Right atrium auricular region (tissue), 2 donors: ENCODE data around the gene KIF6. TPM values are rescaled to one million over a fixed set of nuclear protein-coding genes. Genes with fewer than 3 reads are reported as not detected.

ENCODE experiments used
- DNase-seq: peaks from one replicate; pipeline ENCODE4 v3.0.0-alpha.2; 2019; ENCODE audit warnings: low spot score
- H3K27ac ChIP-seq, 2 donors: fragments of 200-600 bp; sonication (generic); 1 replicate in 1 of 2; 2 replicates in 1 of 2; pipeline ENCODE4 v1.5.1; 2016 to 2019
- H3K27me3 ChIP-seq, 2 donors: fragments of 200-600 bp; sonication (generic); one replicate each; pipeline versions ENCODE4 v1.5.1 to v1.6.0; 2017 to 2019
- H3K36me3 ChIP-seq: fragments of 200-600 bp; sonication (generic); one replicate; pipeline ENCODE4 v1.5.1; 2016
- H3K4me1 ChIP-seq, 2 donors: fragments of 200-600 bp; sonication (generic); one replicate each; pipeline versions ENCODE4 v1.5.1 to v1.6.0; 2017 to 2019
- H3K4me3 ChIP-seq, 2 donors: fragments of 200-600 bp; sonication (generic); 1 replicate in 1 of 2; 2 replicates in 1 of 2; pipeline ENCODE4 v1.5.1; 2017 to 2019; ENCODE audit warnings: mild to moderate bottlenecking in 1 of 2, moderate library complexity in 1 of 2
- H3K9me3 ChIP-seq, 2 donors: fragments of 200-600 bp; sonication (generic); one replicate each; pipeline ENCODE4 v1.5.1; 2019
- total RNA-seq, 2 donors: library from RNA; depleted of rRNA; stranded (reverse); fragments of >200 nt; gene quantifications; one replicate each; pipeline ENCODE4 v1.1.0, GENCODE V29; 2016
- TF ChIP-seq, protein P1 (sequence below), 2 donors: fragments of 200-600 bp; sonication (generic); IDR thresholded peaks; one replicate each; pipeline ENCODE4 v1.5.1; 2019; ENCODE audit warnings: antibody characterized with exemption in 2 of 2

Gene KIF6
- total RNA-seq, 2 donors from 2014 or later = not detected

DNA sequence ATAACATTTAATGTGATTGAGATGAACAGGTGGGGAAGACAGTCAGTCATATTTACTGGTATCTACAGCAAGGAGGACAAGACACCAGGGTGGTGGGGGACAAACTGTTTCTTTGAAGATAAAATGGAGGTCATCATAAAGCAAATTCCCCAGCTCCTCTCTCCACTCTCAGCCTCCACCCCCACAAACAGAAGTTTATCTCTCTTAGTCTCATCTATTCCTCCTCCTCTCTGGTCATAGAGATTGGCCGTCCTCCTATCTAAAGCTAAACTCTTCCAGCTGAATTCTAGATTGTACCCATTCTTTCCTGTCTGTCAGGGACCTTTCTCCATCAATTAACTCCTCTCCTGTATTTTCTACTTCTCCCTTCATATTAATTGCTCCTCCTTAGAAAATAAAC is 71.1 kb downstream of the KIF6 start:
- Histone ChIP-seq H3K36me3 (no peaks in the 10 kb centered on the region), H3K27ac (no peak overlapping the region), H3K27me3 (no peaks in the 10 kb centered on the region), H3K9me3 (peaks cover 0 to 3% of the 10 kb centered on the region in 2 donors), H3K4me1 (no peaks in the 10 kb centered on the region), H3K4me3 (no peak overlapping the region)
- no peak for DNase-seq
- TF ChIP-seq, protein P1, sequence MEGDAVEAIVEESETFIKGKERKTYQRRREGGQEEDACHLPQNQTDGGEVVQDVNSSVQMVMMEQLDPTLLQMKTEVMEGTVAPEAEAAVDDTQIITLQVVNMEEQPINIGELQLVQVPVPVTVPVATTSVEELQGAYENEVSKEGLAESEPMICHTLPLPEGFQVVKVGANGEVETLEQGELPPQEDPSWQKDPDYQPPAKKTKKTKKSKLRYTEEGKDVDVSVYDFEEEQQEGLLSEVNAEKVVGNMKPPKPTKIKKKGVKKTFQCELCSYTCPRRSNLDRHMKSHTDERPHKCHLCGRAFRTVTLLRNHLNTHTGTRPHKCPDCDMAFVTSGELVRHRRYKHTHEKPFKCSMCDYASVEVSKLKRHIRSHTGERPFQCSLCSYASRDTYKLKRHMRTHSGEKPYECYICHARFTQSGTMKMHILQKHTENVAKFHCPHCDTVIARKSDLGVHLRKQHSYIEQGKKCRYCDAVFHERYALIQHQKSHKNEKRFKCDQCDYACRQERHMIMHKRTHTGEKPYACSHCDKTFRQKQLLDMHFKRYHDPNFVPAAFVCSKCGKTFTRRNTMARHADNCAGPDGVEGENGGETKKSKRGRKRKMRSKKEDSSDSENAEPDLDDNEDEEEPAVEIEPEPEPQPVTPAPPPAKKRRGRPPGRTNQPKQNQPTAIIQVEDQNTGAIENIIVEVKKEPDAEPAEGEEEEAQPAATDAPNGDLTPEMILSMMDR (IDR thresholded peaks at IDR 0.05) = no peak

DNA sequence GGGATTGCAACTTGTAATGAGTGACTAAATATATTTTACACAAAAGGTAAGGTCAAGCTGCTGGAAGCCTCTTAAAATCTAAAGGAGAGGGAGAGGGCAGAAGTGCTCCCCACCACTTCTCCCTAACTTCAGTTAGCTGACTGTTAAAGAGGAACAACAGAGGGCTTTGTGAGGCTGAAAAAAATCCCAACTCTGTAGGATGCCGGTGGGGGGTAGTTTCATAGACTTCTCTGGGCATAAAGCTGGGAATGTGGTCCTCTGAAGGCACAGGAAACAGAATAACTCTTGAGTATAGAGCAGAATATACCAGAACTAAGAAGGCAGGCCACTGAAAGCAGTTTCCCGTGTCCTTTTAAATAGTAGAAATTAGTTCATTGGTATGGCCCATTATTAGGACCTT is 71.6 kb downstream of the KIF6 start:
- TF ChIP-seq, protein P1 (IDR thresholded peaks at IDR 0.05) = no peak
- Histone ChIP-seq H3K27ac (no peak overlapping the region), H3K4me3 (no peak overlapping the region), H3K27me3 (no peaks in the 10 kb centered on the region), H3K36me3 (no peaks in the 10 kb centered on the region), H3K9me3 (no peaks in the 10 kb centered on the region), H3K4me1 (no peaks in the 10 kb centered on the region)
- no peak for DNase-seq

DNA sequence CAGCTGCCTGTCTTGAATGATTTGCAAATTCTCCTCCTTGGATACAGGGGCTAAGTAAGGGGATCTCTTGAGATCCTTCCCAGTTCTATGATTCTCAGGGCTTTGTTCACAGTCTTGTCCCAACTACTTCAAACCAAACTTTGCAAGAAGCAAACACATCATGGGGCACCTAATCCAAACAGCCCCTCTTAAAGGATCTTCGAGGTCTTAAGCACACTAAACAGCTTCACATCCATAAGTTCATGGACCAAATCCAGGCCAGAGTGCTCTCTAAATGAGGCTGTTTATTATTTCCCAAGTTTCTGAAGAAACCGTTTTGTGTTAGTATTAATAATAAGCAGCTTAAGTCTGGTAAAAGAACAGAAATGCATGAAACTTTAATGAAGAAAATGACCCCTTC is 75.2 kb downstream of the KIF6 start:
- Histone ChIP-seq H3K36me3 (no peaks in the 10 kb centered on the region), H3K27me3 (no peaks in the 10 kb centered on the region), H3K27ac (no peak overlapping the region), H3K4me3 (no peak overlapping the region), H3K4me1 (no peaks in the 10 kb centered on the region), H3K9me3 (no peaks in the 10 kb centered on the region)
- TF ChIP-seq, protein P1 (IDR thresholded peaks at IDR 0.05) = no peak
- no peak for DNase-seq

DNA sequence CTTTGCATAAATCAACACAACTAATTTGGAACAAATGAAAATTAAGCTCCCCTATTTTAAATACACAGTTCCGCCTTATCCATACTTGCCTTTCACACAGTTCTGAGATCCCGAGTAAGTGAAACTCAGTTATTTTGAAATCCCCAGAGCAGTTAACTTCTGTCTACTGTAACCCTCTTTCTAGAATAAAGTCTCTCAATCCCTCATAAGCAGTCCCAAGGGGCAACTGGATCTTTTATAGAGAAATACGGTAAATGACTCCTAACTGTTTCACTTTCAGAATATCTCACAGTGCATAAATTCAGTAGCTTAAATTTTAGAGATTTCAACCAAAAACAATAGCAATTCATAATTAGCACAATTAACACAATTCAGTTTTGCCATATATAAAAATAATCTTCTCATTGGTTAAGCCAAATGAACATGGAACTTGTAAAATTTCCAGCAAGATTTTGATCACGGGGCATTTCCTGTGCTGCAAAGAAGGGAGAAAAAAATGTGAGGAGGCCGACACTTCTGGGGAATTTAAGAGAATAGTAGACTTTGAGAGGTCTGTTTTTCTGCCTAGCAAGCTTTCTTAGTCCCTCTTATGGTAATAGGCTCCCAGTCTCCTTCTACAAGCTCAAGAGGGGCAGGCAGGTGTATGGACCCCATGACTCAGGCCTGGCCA is 78.3 kb downstream of the KIF6 start:
- H3K9me3 ChIP-seq = no peaks in the 10 kb centered on the region
- H3K36me3 ChIP-seq = no peaks in the 10 kb centered on the region
- TF ChIP-seq, protein P1 (IDR thresholded peaks at IDR 0.05) = no peak
- DNase-seq = no peak
- no peak overlapping the region for H3K27ac ChIP-seq
- H3K27me3 ChIP-seq = no peaks in the 10 kb centered on the region
- no peak overlapping the region for H3K4me3 ChIP-seq
- H3K4me1 ChIP-seq = no peaks in the 10 kb centered on the region

DNA sequence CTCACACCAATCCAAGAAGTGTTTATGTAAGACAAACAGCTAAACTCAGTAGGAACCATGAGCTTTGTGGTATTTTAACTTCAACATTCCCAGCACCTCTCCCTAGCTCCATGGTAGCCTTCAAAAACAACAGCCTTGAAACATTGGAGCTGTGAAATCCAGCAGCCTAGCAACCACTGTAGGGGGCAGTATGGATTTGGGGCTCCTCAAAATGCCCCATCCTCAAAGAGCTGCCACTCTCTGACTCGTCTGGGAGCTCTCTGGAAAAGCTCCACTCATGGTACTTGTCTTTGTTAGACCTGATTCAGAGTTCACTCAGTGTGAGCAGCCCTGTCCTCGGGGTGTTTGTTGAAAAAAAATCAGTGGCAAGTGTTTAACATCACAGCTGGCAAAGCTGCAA is 82.9 kb downstream of the KIF6 start:
- no peak overlapping the region for H3K4me3 ChIP-seq
- DNase-seq = no peak

More for the DNA sequence above, 82.9 kb downstream of the KIF6 start:
- H3K27ac ChIP-seq = no peak overlapping the region
- no peaks in the 10 kb centered on the region for H3K36me3 ChIP-seq
- H3K27me3 ChIP-seq = no peaks in the 10 kb centered on the region
- no peaks in the 10 kb centered on the region for H3K9me3 ChIP-seq
- no peaks in the 10 kb centered on the region for H3K4me1 ChIP-seq
- TF ChIP-seq, protein P1 (IDR thresholded peaks at IDR 0.05) = no peak
